Measurements from ENCODE around the gene TNXB.
"Not testable (repeated sequence)": the region's sequence is repeated elsewhere in the genome, so short reads cannot be mapped to it uniquely, and the experiment has no call there.

TNXB gene

DNA sequence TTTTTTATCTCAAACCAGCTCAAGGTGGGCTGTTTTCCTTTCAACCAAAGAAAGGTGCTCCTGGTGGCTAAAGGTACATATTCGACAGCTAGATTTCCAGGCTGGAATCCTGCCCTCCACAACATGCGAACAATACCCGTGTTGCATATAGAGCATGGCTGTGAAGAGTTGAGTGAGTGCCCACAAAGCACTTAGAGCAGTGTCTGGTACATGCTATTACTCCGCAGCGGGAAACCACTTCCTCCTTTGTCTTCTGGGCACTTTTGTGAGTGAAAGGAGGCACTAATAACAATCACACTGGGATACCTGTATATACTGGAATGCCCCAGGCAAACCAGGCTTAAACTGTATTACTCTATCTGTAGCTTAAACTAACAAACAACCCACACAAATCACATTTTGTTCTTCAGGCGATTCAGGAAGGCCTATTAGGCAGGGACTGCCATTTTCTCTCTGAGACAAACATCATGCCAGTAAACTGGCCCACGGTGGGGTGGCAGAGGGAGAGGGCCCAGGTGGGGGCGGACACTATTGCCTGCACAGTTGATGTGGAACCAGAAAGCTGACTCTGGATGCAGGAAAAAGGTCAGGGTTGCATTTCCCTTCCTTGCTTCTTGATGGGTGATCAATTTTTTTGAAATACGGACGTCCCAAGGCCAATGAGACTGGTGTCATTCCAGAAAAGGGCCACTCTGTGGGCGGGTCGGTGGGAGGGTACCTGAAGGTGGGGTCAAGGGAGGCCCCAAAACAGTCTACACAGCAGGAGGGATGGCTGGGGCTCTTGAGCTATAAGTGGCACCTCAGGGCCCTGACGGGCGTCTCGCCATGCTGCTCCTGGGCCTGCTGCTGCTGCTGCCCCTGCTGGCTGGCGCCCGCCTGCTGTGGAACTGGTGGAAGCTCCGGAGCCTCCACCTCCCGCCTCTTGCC is 71.3 kb downstream of the TNXB start, which contains the start of gene CYP21A2:
Gene CYP21A2 (plus strand): TSS at position 818 of the 927 bp plus-strand sequence. CDS start 8 bp downstream, at position 826.
- not testable (repeated sequence) for DNase-seq

GRCh38 chr6:32037136-32037535 is 72.0 kb downstream of the TNXB start:
- not testable (repeated sequence) for DNase-seq

DNA sequence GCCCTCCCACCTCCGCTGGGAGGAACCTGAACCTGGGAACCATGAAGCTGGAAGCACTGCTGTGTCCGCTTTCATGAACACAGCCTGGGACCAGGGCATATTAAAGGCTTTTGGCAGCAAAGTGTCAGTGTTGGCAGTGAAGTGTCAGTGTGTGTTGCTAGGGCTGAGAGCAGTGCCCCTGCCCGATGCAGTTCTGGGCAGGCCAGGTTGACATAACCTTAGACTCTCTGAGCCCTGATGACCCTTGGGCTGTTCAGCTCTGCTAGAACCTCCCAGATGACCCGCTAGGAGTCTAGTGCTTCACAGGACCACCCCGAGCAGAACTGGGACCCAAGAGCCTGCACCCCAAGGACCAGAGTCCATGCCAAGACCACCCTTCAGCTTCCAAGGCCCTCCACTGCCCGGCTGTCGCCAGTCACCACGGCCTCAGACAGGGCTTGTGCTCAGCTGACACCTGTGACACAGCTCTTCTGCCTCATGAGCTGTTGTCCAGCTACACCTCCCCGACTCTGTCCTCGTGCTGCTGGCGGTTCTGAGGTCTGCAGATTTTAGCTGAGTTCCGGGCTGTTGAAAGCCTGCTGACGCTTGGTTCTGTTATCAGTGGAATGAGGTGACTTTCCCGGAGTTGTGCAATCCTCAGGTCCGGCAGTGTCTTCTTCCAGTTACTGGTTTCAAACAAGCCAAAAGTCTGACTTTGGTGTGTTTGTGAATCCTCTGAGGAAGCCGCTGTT is 73.7 kb downstream of the TNXB start:
- not testable (repeated sequence) for DNase-seq

DNA sequence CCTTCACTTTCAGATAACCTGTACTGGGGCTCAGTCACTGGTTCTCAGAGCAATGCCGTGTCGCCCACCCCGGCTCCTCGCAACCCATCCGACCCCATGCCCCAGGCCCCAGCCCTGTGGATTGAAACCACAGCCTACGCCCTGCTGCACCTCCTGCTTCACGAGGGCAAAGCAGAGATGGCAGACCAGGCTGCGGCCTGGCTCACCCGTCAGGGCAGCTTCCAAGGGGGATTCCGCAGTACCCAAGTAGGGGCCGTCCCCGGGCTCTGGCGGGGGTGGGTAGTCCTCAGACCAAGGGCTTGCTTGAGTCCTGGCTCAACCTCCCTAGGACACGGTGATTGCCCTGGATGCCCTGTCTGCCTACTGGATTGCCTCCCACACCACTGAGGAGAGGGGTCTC is 79.6 kb downstream of the TNXB start:
- DNase-seq: not testable (repeated sequence)

GRCh38 chr6:32028631-32029030 is 80.5 kb downstream of the TNXB start:
- not testable (repeated sequence) for DNase-seq

GRCh38 chr6:32022100-32022499 is 87.0 kb downstream of the TNXB start:
- not testable (repeated sequence) for DNase-seq

- DNase-seq: not testable (repeated sequence)
These were observed 94.6 kb downstream of the TNXB start, which contains the start of gene C4B for GRCh38 chr6:32014547-32014946. TSS of gene C4B (plus strand) at chr6:32014795. CDS start at chr6:32014846, 51 bp downstream.

- DNase-seq: not testable (repeated sequence)
These were observed 95.4 kb downstream of the TNXB start for GRCh38 chr6:32013738-32014137.

DNA sequence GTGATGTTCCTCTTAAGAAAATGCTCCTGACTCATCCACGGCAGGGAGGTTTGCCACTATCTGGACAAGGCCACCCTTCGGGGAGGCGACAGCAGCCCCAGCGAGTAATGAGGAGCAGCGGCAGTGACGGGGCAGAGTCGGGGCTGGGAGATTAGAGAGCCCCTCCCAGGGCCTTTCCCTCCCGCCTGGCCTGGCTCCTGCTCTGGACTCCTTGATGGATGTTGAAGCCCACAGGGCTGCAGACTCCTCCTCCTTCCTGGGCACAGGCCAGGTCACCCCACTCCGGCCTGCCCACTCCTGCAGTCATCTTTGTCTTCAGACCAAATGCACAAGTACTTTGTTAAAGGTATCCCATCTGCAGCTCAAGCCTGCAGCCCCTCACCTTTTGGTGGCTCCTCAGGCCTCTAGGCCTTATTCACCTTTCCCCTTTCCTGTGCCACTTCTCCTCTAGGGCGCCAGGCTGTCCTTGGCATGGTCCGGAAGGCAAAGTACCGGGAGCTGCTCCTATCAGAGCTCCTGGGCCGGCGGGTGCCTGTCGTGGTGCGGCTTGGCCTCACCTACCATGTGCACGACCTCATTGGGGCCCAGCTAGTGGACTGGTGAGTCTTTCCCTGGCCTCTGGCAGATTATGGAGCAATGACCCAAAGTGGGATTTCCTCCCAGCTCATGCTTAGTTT is 96.1 kb downstream of the TNXB start:
- not testable (repeated sequence) for DNase-seq

- not testable (repeated sequence) for DNase-seq
These were observed 98.1 kb downstream of the TNXB start for GRCh38 chr6:32010856-32011530.

GRCh38 chr6:32009537-32009936 is 99.6 kb downstream of the TNXB start:
- not testable (repeated sequence) for DNase-seq

GRCh38 chr6:32008616-32009015 is 100.5 kb downstream of the TNXB start:
- DNase-seq: not testable (repeated sequence)

DNA sequence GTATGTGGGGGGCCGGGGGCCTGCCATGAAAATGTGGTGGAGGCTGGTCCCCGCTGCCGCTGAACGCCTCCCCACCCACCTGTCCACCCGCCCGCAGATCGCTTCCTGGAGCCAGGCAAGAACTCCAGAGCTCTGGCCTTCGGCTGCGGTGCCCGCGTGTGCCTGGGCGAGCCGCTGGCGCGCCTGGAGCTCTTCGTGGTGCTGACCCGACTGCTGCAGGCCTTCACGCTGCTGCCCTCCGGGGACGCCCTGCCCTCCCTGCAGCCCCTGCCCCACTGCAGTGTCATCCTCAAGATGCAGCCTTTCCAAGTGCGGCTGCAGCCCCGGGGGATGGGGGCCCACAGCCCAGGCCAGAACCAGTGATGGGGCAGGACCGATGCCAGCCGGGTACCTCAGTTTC is 101.1 kb downstream of the TNXB start:
- not testable (repeated sequence) for DNase-seq

DNA sequence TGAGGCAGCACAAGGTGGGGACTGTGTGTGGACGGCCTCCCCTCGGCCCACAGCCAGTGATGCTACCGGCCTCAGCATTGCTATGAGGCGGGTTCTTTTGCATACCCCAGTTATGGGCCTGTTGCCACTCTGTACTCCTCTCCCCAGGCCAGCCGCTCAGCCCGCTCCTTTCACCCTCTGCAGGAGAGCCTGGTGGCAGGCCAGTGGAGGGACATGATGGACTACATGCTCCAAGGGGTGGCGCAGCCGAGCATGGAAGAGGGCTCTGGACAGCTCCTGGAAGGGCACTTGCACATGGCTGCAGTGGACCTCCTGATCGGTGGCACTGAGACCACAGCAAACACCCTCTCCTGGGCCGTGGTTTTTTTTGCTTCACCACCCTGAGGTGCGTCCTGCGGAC is 102.1 kb downstream of the TNXB start:
- not testable (repeated sequence) for DNase-seq

DNA sequence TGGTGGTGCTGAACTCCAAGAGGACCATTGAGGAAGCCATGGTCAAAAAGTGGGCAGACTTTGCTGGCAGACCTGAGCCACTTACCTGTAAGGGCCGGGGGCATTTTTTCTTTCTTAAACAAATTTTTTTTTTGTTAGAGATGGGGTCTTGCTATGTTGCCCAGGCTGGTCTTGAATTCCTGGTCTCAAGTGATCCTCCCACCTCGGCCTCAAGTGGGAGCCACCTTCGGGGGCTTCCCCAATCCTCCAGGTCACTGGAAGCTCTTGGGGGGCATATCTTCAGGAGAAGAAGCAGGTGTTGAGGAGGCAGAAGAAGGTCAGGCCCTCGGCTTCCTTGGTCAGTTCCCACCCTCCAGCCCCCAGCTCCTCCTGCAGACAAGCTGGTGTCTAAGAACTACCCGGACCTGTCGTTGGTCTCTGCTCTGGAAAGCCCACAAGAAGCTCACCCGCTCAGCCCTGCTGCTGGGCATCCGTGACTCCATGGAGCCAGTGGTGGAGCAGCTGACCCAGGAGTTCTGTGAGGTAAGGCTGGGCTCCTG is 103.1 kb downstream of the TNXB start:
- DNase-seq: not testable (repeated sequence)

- DNase-seq: not testable (repeated sequence)
These were observed 103.6 kb downstream of the TNXB start for GRCh38 chr6:32005538-32005880.

GRCh38 chr6:32004864-32005537 is 104.1 kb downstream of the TNXB start:
- DNase-seq: not testable (repeated sequence)

DNA sequence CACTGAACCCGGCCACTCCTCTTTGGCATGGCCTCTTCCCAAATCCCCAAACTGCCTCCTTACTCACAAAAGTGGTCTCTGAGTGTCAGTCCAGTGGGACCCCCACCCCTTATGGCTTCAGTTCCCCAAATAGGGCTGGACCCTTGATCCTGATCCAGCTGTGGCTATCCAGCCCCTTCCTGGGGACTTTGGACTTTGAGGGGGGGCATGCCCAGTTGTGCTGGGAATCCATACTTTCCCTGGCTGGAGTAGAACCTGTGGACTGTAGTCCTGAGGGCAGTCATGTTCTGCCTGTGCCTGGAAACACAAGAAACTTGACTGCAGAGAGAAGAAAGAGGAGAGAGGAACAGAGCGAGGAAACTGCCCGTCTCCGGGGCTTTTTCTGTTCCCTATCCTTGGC is 104.7 kb downstream of the TNXB start:
- not testable (repeated sequence) for DNase-seq

DNA sequence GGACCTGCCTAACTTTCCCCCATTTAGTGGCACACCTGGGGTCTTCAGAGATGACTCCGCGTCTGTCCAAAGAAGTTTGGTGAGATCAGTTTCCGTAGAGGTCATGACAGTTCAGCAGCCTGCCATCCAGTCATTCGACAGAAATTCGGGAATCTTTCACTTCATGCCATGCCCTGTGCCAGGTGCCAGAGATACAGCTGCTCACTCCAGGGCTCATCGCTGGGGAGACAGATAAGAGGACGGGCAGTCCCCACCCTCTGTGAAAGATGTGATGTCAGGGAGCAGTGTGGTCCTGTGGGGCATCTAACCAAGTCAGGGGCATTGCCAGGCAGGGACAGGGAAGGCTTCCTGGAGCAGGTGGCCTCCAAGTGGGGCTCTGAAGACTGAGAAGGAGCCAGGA is 105.8 kb downstream of the TNXB start:
- not testable (repeated sequence) for DNase-seq

DNA sequence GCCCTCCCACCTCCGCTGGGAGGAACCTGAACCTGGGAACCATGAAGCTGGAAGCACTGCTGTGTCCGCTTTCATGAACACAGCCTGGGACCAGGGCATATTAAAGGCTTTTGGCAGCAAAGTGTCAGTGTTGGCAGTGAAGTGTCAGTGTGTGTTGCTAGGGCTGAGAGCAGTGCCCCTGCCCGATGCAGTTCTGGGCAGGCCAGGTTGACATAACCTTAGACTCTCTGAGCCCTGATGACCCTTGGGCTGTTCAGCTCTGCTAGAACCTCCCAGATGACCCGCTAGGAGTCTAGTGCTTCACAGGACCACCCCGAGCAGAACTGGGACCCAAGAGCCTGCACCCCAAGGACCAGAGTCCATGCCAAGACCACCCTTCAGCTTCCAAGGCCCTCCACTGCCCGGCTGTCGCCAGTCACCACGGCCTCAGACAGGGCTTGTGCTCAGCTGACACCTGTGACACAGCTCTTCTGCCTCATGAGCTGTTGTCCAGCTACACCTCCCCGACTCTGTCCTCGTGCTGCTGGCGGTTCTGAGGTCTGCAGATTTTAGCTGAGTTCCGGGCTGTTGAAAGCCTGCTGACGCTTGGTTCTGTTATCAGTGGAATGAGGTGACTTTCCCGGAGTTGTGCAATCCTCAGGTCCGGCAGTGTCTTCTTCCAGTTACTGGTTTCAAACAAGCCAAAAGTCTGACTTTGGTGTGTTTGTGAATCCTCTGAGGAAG is 106.4 kb downstream of the TNXB start:
- DNase-seq: not testable (repeated sequence)

DNA sequence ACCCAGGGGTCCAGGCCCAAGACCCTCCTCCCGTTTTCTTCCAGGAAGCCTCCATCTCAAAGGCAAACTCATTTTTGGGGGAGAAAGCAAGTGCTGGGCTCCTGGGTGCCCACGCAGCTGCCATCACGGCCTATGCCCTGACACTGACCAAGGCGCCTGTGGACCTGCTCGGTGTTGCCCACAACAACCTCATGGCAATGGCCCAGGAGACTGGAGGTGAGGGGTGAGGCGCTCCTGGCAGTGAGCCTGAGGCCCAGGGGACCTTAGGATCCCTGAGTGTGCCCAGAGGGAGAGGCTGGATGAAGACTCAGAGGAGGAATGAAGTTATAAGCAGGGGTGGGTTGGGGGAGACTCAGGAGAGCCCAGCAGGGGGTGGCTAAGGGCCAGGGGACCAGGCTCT is 112.8 kb downstream of the TNXB start:
- not testable (repeated sequence) for DNase-seq
